CD1c-positive myeloid dendritic cell (primary cell): ENCODE data around the gene SRR.

ENCODE experiments used
- DNase-seq: peaks from one replicate; pipeline ENCODE4 v3.0.0-alpha.2; 2016; ENCODE audit errors: extremely low spot score

Gene SRR

GRCh38 chr17:2343421-2343820, 39.7 kb downstream of the SRR start:
- no peak for DNase-seq

GRCh38 chr17:2344528-2344927, 40.8 kb downstream of the SRR start:
- DNase-seq, result no peak

GRCh38 chr17:2346475-2346874, 42.7 kb downstream of the SRR start:
- DNase-seq, result no peak

- no peak for DNase-seq
Observed at GRCh38 chr17:2347805-2348685, 44.3 kb downstream of the SRR start.

- DNase-seq, result no peak
Observed at GRCh38 chr17:2351269-2351668, 47.5 kb downstream of the SRR start.

- DNase-seq, result no peak
Observed at GRCh38 chr17:2354311-2354710, 50.6 kb downstream of the SRR start.

- DNase-seq, result no peak
Observed at GRCh38 chr17:2357237-2357636, 53.5 kb downstream of the SRR start.

GRCh38 chr17:2357931-2358434, 54.2 kb downstream of the SRR start:
- DNase-seq, result no peak

- no peak for DNase-seq
Observed at GRCh38 chr17:2361010-2361760, 57.4 kb downstream of the SRR start.

GRCh38 chr17:2362016-2362415, 58.3 kb downstream of the SRR start:
- no peak for DNase-seq

- DNase-seq, result no peak
Observed at GRCh38 chr17:2362416-2362815, 58.7 kb downstream of the SRR start.

GRCh38 chr17:2362881-2363280, 59.1 kb downstream of the SRR start:
- no peak for DNase-seq

- no peak for DNase-seq
Observed at GRCh38 chr17:2363318-2363717, 59.6 kb downstream of the SRR start.

GRCh38 chr17:2363851-2364762, 60.4 kb downstream of the SRR start:
- DNase-seq, result no peak

GRCh38 chr17:2364763-2365116, 61.0 kb downstream of the SRR start:
- no peak for DNase-seq

- DNase-seq, result no peak
Observed at GRCh38 chr17:2365132-2365531, 61.4 kb downstream of the SRR start.

GRCh38 chr17:2366747-2367494, 63.2 kb downstream of the SRR start:
- DNase-seq, result no peak

- no peak for DNase-seq
Observed at GRCh38 chr17:2368359-2368758, 64.6 kb downstream of the SRR start.

GRCh38 chr17:2369039-2369438, 65.3 kb downstream of the SRR start:
- no peak for DNase-seq

GRCh38 chr17:2369551-2370210, 65.9 kb downstream of the SRR start:
- DNase-seq, result no peak

GRCh38 chr17:2370211-2370589, 66.5 kb downstream of the SRR start:
- DNase-seq, result no peak
